ENCODE measurements around the gene CEL. TPM values are rescaled to one million over a fixed set of nuclear protein-coding genes. Genes with fewer than 3 reads are reported as not detected.

Gene CEL
- total RNA-seq, 1 experiment from 2014 or later: 6.9 TPM

- no peak for TF ChIP-seq FOSL1 (IDR thresholded peaks at IDR 0.05; ENCODE audit: low read depth)
- no peak for TF ChIP-seq EZH2 (IDR thresholded peaks at IDR 0.05)
- no peak for TF ChIP-seq EGR1 (IDR thresholded peaks at IDR 0.05; ENCODE audit: low read depth)
Measured at GRCh38 chr9:133035669-133036068, 26.1 kb upstream of the CEL start (continued).

- no peak for ATAC-seq
- Histone ChIP-seq H3K79me2 (ENCODE audit: insufficient read depth, low read length) (peaks cover 96% of the 10 kb centered on the region), H4K20me1 (ENCODE audit: insufficient read depth) (no peaks in the 10 kb centered on the region), H3K4me3 (replicated peaks in 1 of 2; ENCODE audit: low read depth in 1 of 2, low read length in 2 of 2) (no peak overlapping the region), H3K9ac (ENCODE audit: low read length) (no peak overlapping the region), H2AFZ (ENCODE audit: low read depth, low read length, poor library complexity, severe bottlenecking) (no peak overlapping the region), H3K27me3 (ENCODE audit: insufficient read depth, low read length) (no peaks in the 10 kb centered on the region), H3K27ac (ENCODE audit: low read depth, low read length) (no peak overlapping the region), H3K9me3 (ENCODE audit: control insufficient read depth in 1 of 2, insufficient read depth in 1 of 2, low read depth in 1 of 2, low read length in 2 of 2) (no peaks in the 10 kb centered on the region), H3K4me1 (ENCODE audit: control insufficient read depth in 1 of 2, insufficient read depth in 2 of 2, low read length in 2 of 2) (no peaks in the 10 kb centered on the region), H3K4me2 (ENCODE audit: low read length) (no peak overlapping the region), H3K36me3 (ENCODE audit: control insufficient read depth in 1 of 2, insufficient read depth in 2 of 2, low read length in 2 of 2) (peaks cover 12 to 22% of the 10 kb centered on the region in 2 experiments; a peak in 3 of 4 replicates), H3K9me2 (ENCODE audit: insufficient read depth) (no peaks in the 10 kb centered on the region)
- no peak for DNase-seq (ENCODE audit: low read depth, low spot score)
- POLR2A ChIA-PET: no interaction called here
- TF ChIP-seq FOSL1 (IDR thresholded peaks at IDR 0.05; ENCODE audit: low read depth) (no peak), SRF (IDR thresholded peaks at IDR 0.05; ENCODE audit: low read depth) (no peak), ELF1 (IDR thresholded peaks at IDR 0.05; ENCODE audit: borderline replicate concordance, low read depth) (no peak), ZFX (IDR thresholded peaks at IDR 0.05) (no peak), EGR1 (IDR thresholded peaks at IDR 0.05; ENCODE audit: low read depth) (no peak), ATF3 (IDR thresholded peaks at IDR 0.05) (no peak), YY1 (IDR thresholded peaks at IDR 0.05; ENCODE audit: extremely low read depth, insufficient replicate concordance, low read depth, low read length) (no peak), ZBTB33 (IDR thresholded peaks at IDR 0.05; ENCODE audit: extremely low read depth, insufficient replicate concordance, low read length) (no peak)
- TF ChIP-seq, protein P1, sequence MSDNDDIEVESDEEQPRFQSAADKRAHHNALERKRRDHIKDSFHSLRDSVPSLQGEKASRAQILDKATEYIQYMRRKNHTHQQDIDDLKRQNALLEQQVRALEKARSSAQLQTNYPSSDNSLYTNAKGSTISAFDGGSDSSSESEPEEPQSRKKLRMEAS (IDR thresholded peaks at IDR 0.05): no peak
- CTCF ChIA-PET: no interaction called here
- BruUV-seq (replicated peaks): no TSS peak
- intact Hi-C loops (cut with micrococcal nuclease): no loop called here
- RAD21 ChIA-PET (ENCODE audit: low non-redundant PET in 1 of 2, low total read pairs in 2 of 2, uncharacterized antibody in 2 of 2, unreplicated experiment in 2 of 2): no interaction called here
Measured at GRCh38 chr9:133037775-133038515, 23.8 kb upstream of the CEL start.
